ENCODE data around the gene OR10G2. TPM values are rescaled to one million over a fixed set of nuclear protein-coding genes. Genes with fewer than 3 reads are reported as not detected.

The OR10G2 gene
- total RNA-seq, 1 experiment from 2014 or later: not detected

DNA sequence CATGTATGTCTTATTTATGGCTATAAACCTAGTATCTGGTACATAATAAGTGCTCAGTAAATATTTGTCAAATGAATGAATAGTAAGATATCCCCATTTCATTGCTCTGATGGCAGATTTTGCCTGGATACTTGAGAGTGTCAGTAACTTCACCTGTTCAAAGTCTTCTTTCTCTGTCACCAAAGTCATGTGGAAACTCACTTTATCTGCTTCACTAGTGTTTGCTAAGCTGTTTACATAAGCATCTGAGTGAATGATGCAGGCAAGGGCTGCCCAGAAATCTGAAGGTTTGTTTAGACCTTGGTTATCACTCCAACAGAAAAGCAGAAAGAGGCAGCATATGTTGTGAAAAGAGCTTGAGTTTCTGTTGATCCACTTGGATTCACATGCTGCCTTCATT lies 34.5 kb upstream of the OR10G2 start (continued):
- TF ChIP-seq NR1H2 (CRISPR knock-in tag; IDR thresholded peaks at IDR 0.05) (no peak), FOXK1 (CRISPR knock-in tag; IDR thresholded peaks at IDR 0.05) (no peak), ESRRA (CRISPR knock-in tag; IDR thresholded peaks at IDR 0.05; ENCODE audit: borderline replicate concordance) (no peak)

DNA sequence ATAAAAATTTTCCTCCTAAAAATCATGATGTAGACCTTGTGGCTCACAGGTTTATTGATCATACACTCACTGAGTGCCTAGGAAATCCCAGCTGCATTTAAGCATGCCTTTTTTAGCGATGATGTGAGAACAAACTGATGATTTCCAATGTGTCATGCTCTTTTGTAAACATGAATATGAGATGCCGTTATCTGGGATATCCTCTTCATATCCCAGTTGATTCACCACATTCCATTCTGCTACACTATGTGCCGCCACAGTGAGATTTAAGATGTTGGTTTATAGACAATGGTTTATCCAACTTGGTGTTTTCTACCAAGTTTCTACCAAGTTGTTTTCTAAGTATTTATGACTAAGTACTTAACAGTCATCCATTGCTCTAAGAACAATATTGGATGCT lies 33.6 kb upstream of the OR10G2 start:
- Mint-ChIP-seq H3K4me3 (no peak overlapping the region), H3K36me3 (no peaks in the 10 kb centered on the region), H3K27me3 (ENCODE audit: low read depth) (peaks cover 6% of the 10 kb centered on the region), H3K4me1 (peaks cover 4% of the 10 kb centered on the region; the same call in 1 of the 2 replicates), H3K27ac (no peak overlapping the region), H3K9me3 (peaks cover 8% of the 10 kb centered on the region; the same call in 1 of the 2 replicates)
- no peak for TF ChIP-seq ZNF317 (CRISPR knock-in tag; IDR thresholded peaks at IDR 0.05; ENCODE audit: borderline replicate concordance, low read depth)
- no peak for TF ChIP-seq ZNF423 (CRISPR knock-in tag; IDR thresholded peaks at IDR 0.05)
- no peak for TF ChIP-seq TEAD4 (CRISPR knock-in tag; IDR thresholded peaks at IDR 0.05)
- TF ChIP-seq, protein P1, sequence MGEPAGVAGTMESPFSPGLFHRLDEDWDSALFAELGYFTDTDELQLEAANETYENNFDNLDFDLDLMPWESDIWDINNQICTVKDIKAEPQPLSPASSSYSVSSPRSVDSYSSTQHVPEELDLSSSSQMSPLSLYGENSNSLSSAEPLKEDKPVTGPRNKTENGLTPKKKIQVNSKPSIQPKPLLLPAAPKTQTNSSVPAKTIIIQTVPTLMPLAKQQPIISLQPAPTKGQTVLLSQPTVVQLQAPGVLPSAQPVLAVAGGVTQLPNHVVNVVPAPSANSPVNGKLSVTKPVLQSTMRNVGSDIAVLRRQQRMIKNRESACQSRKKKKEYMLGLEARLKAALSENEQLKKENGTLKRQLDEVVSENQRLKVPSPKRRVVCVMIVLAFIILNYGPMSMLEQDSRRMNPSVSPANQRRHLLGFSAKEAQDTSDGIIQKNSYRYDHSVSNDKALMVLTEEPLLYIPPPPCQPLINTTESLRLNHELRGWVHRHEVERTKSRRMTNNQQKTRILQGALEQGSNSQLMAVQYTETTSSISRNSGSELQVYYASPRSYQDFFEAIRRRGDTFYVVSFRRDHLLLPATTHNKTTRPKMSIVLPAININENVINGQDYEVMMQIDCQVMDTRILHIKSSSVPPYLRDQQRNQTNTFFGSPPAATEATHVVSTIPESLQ (CRISPR knock-in tag; IDR thresholded peaks at IDR 0.05): no peak
- TF ChIP-seq, protein P2, sequence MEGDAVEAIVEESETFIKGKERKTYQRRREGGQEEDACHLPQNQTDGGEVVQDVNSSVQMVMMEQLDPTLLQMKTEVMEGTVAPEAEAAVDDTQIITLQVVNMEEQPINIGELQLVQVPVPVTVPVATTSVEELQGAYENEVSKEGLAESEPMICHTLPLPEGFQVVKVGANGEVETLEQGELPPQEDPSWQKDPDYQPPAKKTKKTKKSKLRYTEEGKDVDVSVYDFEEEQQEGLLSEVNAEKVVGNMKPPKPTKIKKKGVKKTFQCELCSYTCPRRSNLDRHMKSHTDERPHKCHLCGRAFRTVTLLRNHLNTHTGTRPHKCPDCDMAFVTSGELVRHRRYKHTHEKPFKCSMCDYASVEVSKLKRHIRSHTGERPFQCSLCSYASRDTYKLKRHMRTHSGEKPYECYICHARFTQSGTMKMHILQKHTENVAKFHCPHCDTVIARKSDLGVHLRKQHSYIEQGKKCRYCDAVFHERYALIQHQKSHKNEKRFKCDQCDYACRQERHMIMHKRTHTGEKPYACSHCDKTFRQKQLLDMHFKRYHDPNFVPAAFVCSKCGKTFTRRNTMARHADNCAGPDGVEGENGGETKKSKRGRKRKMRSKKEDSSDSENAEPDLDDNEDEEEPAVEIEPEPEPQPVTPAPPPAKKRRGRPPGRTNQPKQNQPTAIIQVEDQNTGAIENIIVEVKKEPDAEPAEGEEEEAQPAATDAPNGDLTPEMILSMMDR (IDR thresholded peaks at IDR 0.05): no peak
- TF ChIP-seq ZNF263 (CRISPR knock-in tag; IDR thresholded peaks at IDR 0.05; ENCODE audit: low read depth): no peak
- TF ChIP-seq ZNF232 (CRISPR knock-in tag; IDR thresholded peaks at IDR 0.05): no peak
- TF ChIP-seq, protein P3, sequence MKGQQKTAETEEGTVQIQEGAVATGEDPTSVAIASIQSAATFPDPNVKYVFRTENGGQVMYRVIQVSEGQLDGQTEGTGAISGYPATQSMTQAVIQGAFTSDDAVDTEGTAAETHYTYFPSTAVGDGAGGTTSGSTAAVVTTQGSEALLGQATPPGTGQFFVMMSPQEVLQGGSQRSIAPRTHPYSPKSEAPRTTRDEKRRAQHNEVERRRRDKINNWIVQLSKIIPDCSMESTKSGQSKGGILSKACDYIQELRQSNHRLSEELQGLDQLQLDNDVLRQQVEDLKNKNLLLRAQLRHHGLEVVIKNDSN (CRISPR knock-in tag; IDR thresholded peaks at IDR 0.05): no peak
- TF ChIP-seq, protein P4, sequence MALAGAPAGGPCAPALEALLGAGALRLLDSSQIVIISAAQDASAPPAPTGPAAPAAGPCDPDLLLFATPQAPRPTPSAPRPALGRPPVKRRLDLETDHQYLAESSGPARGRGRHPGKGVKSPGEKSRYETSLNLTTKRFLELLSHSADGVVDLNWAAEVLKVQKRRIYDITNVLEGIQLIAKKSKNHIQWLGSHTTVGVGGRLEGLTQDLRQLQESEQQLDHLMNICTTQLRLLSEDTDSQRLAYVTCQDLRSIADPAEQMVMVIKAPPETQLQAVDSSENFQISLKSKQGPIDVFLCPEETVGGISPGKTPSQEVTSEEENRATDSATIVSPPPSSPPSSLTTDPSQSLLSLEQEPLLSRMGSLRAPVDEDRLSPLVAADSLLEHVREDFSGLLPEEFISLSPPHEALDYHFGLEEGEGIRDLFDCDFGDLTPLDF (CRISPR knock-in tag; IDR thresholded peaks at IDR 0.05): no peak
- TF ChIP-seq, protein P5, sequence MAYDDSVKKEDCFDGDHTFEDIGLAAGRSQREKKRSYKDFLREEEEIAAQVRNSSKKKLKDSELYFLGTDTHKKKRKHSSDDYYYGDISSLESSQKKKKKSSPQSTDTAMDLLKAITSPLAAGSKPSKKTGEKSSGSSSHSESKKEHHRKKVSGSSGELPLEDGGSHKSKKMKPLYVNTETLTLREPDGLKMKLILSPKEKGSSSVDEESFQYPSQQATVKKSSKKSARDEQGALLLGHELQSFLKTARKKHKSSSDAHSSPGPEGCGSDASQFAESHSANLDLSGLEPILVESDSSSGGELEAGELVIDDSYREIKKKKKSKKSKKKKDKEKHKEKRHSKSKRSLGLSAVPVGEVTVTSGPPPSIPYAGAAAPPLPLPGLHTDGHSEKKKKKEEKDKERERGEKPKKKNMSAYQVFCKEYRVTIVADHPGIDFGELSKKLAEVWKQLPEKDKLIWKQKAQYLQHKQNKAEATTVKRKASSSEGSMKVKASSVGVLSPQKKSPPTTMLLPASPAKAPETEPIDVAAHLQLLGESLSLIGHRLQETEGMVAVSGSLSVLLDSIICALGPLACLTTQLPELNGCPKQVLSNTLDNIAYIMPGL (CRISPR knock-in tag; IDR thresholded peaks at IDR 0.05): no peak
- no peak for TF ChIP-seq JUN (CRISPR knock-in tag; IDR thresholded peaks at IDR 0.05)
- TF ChIP-seq ZNF671 (CRISPR knock-in tag; IDR thresholded peaks at IDR 0.05): no peak
- POLR2A ChIA-PET: no interaction called here
- DNase-seq (ENCODE audit: low spot score) (no peak), ATAC-seq (no peak)
- CTCF ChIA-PET: no interaction called here

DNA sequence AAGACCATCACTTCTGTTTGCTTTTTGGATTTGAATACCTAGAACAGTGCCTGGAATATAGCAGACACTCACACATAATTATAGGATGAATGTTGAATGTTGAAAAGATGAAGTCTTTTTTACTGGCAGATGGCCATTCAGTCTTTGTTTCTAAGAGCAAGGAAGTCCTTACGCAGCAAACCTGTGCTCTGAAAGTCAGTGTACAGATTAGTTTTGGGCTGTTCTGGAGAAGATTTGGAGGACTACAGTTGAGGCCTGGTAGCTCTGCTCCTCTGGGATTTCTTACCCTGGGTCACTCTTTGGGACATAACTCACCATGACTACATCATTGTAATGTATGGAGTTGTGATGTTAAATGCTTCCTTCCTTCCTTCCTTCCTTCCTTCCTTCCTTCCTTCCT lies 22.2 kb upstream of the OR10G2 start:
- CTCF ChIA-PET: interaction anchor here (1.0 kb wide), 1 partner anchor 67 kb away, joined by 5 read pairs; no protein-coding TSS in a partner anchor
- DNase-seq (ENCODE audit: low spot score) (no peak), ATAC-seq (no peak)
- no peaks in the 10 kb centered on the region; the same call in 1 of the 2 replicates for H3K27me3 Mint-ChIP-seq (ENCODE audit: low read depth)
- TF ChIP-seq, protein P1 (CRISPR knock-in tag; IDR thresholded peaks at IDR 0.05): no peak
- TF ChIP-seq, protein P6, sequence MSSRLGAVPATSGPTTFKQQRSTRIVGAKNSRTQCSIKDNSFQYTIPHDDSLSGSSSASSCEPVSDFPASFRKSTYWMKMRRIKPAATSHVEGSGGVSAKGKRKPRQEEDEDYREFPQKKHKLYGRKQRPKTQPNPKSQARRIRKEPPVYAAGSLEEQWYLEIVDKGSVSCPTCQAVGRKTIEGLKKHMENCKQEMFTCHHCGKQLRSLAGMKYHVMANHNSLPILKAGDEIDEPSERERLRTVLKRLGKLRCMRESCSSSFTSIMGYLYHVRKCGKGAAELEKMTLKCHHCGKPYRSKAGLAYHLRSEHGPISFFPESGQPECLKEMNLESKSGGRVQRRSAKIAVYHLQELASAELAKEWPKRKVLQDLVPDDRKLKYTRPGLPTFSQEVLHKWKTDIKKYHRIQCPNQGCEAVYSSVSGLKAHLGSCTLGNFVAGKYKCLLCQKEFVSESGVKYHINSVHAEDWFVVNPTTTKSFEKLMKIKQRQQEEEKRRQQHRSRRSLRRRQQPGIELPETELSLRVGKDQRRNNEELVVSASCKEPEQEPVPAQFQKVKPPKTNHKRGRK (CRISPR knock-in tag; IDR thresholded peaks at IDR 0.05; ENCODE audit: borderline replicate concordance): 0 out of 2 replicates have a peak, but pooled peaks have one; percentile 44
- POLR2A ChIA-PET: interaction anchor here (0.7 kb wide), 1 partner anchor 345 kb away, joined by 7 read pairs; no protein-coding TSS in a partner anchor
- peaks cover 2% of the 10 kb centered on the region; the same call in 1 of the 2 replicates for H3K9me3 Mint-ChIP-seq
- H3K4me3 Mint-ChIP-seq: no peak overlapping the region
- H3K36me3 Mint-ChIP-seq: no peaks in the 10 kb centered on the region
- H3K27ac Mint-ChIP-seq: no peak overlapping the region
- H3K4me1 Mint-ChIP-seq: peaks cover 9% of the 10 kb centered on the region; the same call in 1 of the 2 replicates

Measured in WTC11 (cell line).